Liver (tissue), 9 donors: ENCODE data around the gene CDKN1A. TPM values are rescaled to one million over a fixed set of nuclear protein-coding genes. Genes with fewer than 3 reads are reported as not detected.

Experiments
- DNase-seq: peaks from one replicate; pipeline ENCODE4 v3.0.0-alpha.2; 2017; ENCODE audit warnings: low spot score
- H3K27ac ChIP-seq, 2 donors: one replicate each; pipeline ENCODE4 v1.7.0; 2013; ENCODE audit warnings: inconsistent platforms in 2 of 2, low read length in 2 of 2, control low read depth in 1 of 2, low read depth in 1 of 2, mild to moderate bottlenecking in 1 of 2
- H3K27me3 ChIP-seq, 4 donors: one replicate each; pipeline versions ENCODE4 v1.6.1 to v1.7.0; 2013; ENCODE audit warnings: low read length in 3 of 4, inconsistent platforms in 1 of 4, mild to moderate bottlenecking in 1 of 4, moderate library complexity in 1 of 4; ENCODE audit not compliant: control insufficient read depth in 4 of 4, insufficient read depth in 4 of 4
- H3K36me3 ChIP-seq, 4 donors: one replicate each; pipeline versions ENCODE4 v1.6.1 to v1.7.0; 2013; ENCODE audit warnings: low read length in 3 of 4, mild to moderate bottlenecking in 3 of 4, low read depth in 1 of 4, moderate library complexity in 1 of 4; ENCODE audit not compliant: control insufficient read depth in 4 of 4, insufficient read depth in 3 of 4
- H3K4me1 ChIP-seq, 4 donors: one replicate each; pipeline versions ENCODE4 v1.6.1 to v1.7.0; 2013; ENCODE audit warnings: low read length in 3 of 4, mild to moderate bottlenecking in 3 of 4, moderate library complexity in 1 of 4; ENCODE audit not compliant: control insufficient read depth in 4 of 4, insufficient read depth in 4 of 4
- H3K4me3 ChIP-seq, 3 donors: one replicate each; pipeline versions ENCODE4 v1.6.1 to v1.7.0; 2013; ENCODE audit warnings: low read length in 3 of 3, control low read depth in 1 of 3, low read depth in 1 of 3, mild to moderate bottlenecking in 1 of 3
- H3K9ac ChIP-seq, 2 donors: one replicate each; pipeline ENCODE4 v1.7.0; 2013; ENCODE audit warnings: low read length in 2 of 2, mild to moderate bottlenecking in 2 of 2, moderate library complexity in 2 of 2, control low read depth in 1 of 2, low read depth in 1 of 2
- H3K9me3 ChIP-seq, 4 donors: one replicate each; pipeline versions ENCODE4 v1.6.1 to v1.7.0; 2013; ENCODE audit warnings: low read length in 3 of 4; ENCODE audit not compliant: control insufficient read depth in 4 of 4
- ATF3 ChIP-seq: IDR thresholded peaks from 2 replicates; pipeline ENCODE4 v1.6.1; 2016; ENCODE audit warnings: antibody characterized with exemption
- EGR1 ChIP-seq, 2 donors: IDR thresholded peaks; 2 replicates each; pipeline ENCODE4 v1.6.1; 2016 to 2018; ENCODE audit warnings: antibody characterized with exemption in 2 of 2, low read depth in 2 of 2
- FOXA1 ChIP-seq: IDR thresholded peaks from 2 replicates; pipeline ENCODE4 v1.6.1; 2016; ENCODE audit warnings: antibody characterized with exemption
- FOXA2 ChIP-seq: IDR thresholded peaks from 2 replicates; pipeline ENCODE4 v1.6.1; 2016; ENCODE audit warnings: antibody characterized with exemption
- GABPA ChIP-seq, 2 donors: IDR thresholded peaks in 1 of 2; conservative IDR thresholded peaks in 1 of 2; 2 replicates each; pipeline ENCODE4 v1.6.1; 2016; ENCODE audit warnings: antibody characterized with exemption in 2 of 2, mild to moderate bottlenecking in 1 of 2, moderate library complexity in 1 of 2
- HNF4G ChIP-seq: IDR thresholded peaks from 2 replicates; pipeline ENCODE4 v1.6.1; 2016; ENCODE audit warnings: antibody characterized with exemption
- JUND ChIP-seq, 2 donors: IDR thresholded peaks; 2 replicates each; pipeline ENCODE4 v1.6.1; 2016; ENCODE audit warnings: antibody characterized with exemption in 2 of 2
- MAX ChIP-seq: IDR thresholded peaks from 2 replicates; pipeline ENCODE4 v1.6.1; 2016; ENCODE audit warnings: antibody characterized with exemption
- REST ChIP-seq: IDR thresholded peaks from 2 replicates; pipeline ENCODE4 v1.6.1; 2016; ENCODE audit warnings: antibody characterized with exemption, mild to moderate bottlenecking
- RXRA ChIP-seq, 2 donors: IDR thresholded peaks; 2 replicates each; pipeline ENCODE4 v1.6.1; 2017 to 2018; ENCODE audit warnings: antibody characterized with exemption in 2 of 2, mild to moderate bottlenecking in 1 of 2
- SP1 ChIP-seq: IDR thresholded peaks from 2 replicates; pipeline ENCODE4 v1.6.1; 2018; ENCODE audit warnings: antibody characterized with exemption, mild to moderate bottlenecking
- TAF1 ChIP-seq: conservative IDR thresholded peaks from 2 replicates; pipeline ENCODE4 v1.6.1; 2016; ENCODE audit warnings: antibody characterized with exemption, mild to moderate bottlenecking
- YY1 ChIP-seq: IDR thresholded peaks from 2 replicates; pipeline ENCODE4 v1.6.1; 2016; ENCODE audit warnings: antibody characterized with exemption, mild to moderate bottlenecking
- ZBTB33 ChIP-seq: IDR thresholded peaks from 2 replicates; pipeline ENCODE4 v1.6.1; 2016; ENCODE audit warnings: antibody characterized with exemption
- WGBS: extraction: QIAGEN DNeasy Blood & Tissue Kit; methylation state at CpG from one replicate; pipeline ENCODE4 v1.1.7; 2013; 5-methylcytosine and 5-hydroxymethylcytosine counted together
- polyA plus RNA-seq, 2 donors: library from polyadenylated mRNA; stranded (reverse) in 1 of 2; unstranded in 1 of 2; fragments of 200-250 nt in 1 of 2; fragments of >200 nt in 1 of 2; fragmentation: Nextera tagmentation in 1 of 2; extraction: Ambion mirVana in 1 of 2; gene quantifications; one replicate each; pipeline versions ENCODE4 v1.2.1 to v1.2.3, GENCODE V29; 2013 to 2015
- total RNA-seq, 2 donors: library from RNA; depleted of rRNA; stranded (reverse); fragments of >200 nt; gene quantifications; one replicate each; pipeline ENCODE4 v1.2.3, GENCODE V29; 2014
- TF ChIP-seq, protein P1 (sequence below): fragments of 150-350 bp; IDR thresholded peaks from 2 replicates; pipeline ENCODE4 v1.5.1; 2017; ENCODE audit warnings: improper control_type of control experiment, low read depth, low read length; ENCODE audit not compliant: missing input control
- donor health status: healthy.
- donor health status: healthy.
- donor health status: healthy.
- donor health status: healthy.
- donor health status: healthy.

CDKN1A gene
- total and polyA plus RNA-seq, 4 donors = 3.2 to 41.7 (median 20.5) TPM

DNA sequence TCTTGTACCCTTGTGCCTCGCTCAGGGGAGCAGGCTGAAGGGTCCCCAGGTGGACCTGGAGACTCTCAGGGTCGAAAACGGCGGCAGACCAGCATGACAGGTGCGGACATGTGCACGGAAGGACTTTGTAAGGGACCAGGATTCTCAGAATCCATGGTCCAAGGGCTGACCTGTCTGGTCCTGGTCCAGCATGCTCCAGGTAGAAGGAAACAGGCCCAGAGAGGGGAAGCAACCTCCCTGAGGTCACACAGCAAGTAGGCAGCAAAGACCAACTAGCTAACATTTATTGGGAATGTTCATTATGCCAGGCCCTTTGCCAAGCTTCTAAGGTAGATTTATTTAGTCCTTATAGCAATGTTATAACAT is 5.9 kb downstream of the CDKN1A start:
- H3K9me3 ChIP-seq = no peaks in the 10 kb centered on the region
- no peak for DNase-seq
- no peak overlapping the region for H3K4me3 ChIP-seq
- H3K4me1 ChIP-seq = peaks cover 14 to 39% (median 29%) of the 10 kb centered on the region in 4 donors
- TF ChIP-seq EGR1 (IDR thresholded peaks at IDR 0.05; ENCODE audit: low read depth in 2 of 2) = no peak
- TF ChIP-seq ZBTB33 = no peak
- TF ChIP-seq REST = no peak
- TF ChIP-seq FOXA1 = no peak
- no peak for TF ChIP-seq HNF4G
- TF ChIP-seq SP1 = no peak
- TF ChIP-seq MAX = no peak
- TF ChIP-seq, protein P1, sequence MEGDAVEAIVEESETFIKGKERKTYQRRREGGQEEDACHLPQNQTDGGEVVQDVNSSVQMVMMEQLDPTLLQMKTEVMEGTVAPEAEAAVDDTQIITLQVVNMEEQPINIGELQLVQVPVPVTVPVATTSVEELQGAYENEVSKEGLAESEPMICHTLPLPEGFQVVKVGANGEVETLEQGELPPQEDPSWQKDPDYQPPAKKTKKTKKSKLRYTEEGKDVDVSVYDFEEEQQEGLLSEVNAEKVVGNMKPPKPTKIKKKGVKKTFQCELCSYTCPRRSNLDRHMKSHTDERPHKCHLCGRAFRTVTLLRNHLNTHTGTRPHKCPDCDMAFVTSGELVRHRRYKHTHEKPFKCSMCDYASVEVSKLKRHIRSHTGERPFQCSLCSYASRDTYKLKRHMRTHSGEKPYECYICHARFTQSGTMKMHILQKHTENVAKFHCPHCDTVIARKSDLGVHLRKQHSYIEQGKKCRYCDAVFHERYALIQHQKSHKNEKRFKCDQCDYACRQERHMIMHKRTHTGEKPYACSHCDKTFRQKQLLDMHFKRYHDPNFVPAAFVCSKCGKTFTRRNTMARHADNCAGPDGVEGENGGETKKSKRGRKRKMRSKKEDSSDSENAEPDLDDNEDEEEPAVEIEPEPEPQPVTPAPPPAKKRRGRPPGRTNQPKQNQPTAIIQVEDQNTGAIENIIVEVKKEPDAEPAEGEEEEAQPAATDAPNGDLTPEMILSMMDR = no peak
- no peak for TF ChIP-seq YY1
- no peak for TF ChIP-seq ATF3
- no peak for TF ChIP-seq TAF1
- TF ChIP-seq FOXA2 = no peak
- TF ChIP-seq JUND (IDR thresholded peaks at IDR 0.05) = no peak
- no peak for TF ChIP-seq RXRA (IDR thresholded peaks at IDR 0.05)
- no peak for TF ChIP-seq GABPA (IDR thresholded peaks at IDR 0.05 in 1 of 2, conservative IDR thresholded peaks at IDR 0.05 in 1 of 2)
- WGBS = 91% methylated on average over 6 of the region's 6 CpGs
- H3K27ac ChIP-seq = no peak overlapping the region
- H3K36me3 ChIP-seq = peaks cover 14 to 31% (median 22%) of the 10 kb centered on the region in 4 donors
- H3K27me3 ChIP-seq = no peaks in the 10 kb centered on the region
- no peak overlapping the region for H3K9ac ChIP-seq
